ENCODE measurements around the gene ZNF330.
"Not testable (repeated sequence)": the region's sequence is repeated elsewhere in the genome, so short reads cannot be mapped to it uniquely, and the experiment has no call there.

ZNF330 gene

DNA sequence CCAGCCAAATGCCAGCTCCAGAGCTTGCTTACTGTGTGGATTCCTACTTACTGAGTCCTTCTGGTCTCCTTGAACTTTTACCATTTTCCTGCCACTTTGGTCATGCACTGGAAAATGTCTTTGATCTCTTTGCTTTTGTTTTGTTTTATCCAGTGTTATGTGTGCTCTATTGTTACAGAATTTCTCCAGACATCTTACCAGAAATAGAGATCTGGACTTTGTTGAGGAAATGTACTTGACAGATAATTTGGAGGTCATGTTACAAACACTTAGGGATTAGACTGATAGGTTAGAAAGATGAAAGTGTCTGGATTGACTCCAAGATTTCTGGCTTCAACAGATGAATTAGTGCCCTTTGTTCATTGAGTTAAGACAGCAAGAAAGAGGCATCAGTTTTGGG is 5.7 kb upstream of the ZNF330 start:
- TF ChIP-seq ZNF274 (IDR thresholded peaks at IDR 0.05; ENCODE audit: low read depth, low read length), result no peak
- H3K4me3 ChIP-seq (ENCODE audit: low read length), result no peak overlapping the region

- no peak overlapping the region for H3K4me3 ChIP-seq (ENCODE audit: low read length)
- no peak for TF ChIP-seq ZNF274 (IDR thresholded peaks at IDR 0.05; ENCODE audit: low read depth, low read length)
Observed at GRCh38 chr4:141216002-141216761, 4.5 kb upstream of the ZNF330 start.

- H3K4me3 ChIP-seq (ENCODE audit: low read length), result peak overlapping the region; percentile 93; the same call in 1 of the 2 replicates
- no peak for TF ChIP-seq ZNF274 (IDR thresholded peaks at IDR 0.05; ENCODE audit: low read depth, low read length)
Observed at GRCh38 chr4:141220271-141220670, 424 bp upstream of the ZNF330 start.

GRCh38 chr4:141223418-141223817 is 2.7 kb downstream of the ZNF330 start:
- no peak overlapping the region for H3K4me3 ChIP-seq (ENCODE audit: low read length)
- TF ChIP-seq ZNF274 (IDR thresholded peaks at IDR 0.05; ENCODE audit: low read depth, low read length), result no peak

GRCh38 chr4:141227280-141227679 is 6.6 kb downstream of the ZNF330 start:
- not testable (repeated sequence) for H3K4me3 ChIP-seq (ENCODE audit: low read length)

DNA sequence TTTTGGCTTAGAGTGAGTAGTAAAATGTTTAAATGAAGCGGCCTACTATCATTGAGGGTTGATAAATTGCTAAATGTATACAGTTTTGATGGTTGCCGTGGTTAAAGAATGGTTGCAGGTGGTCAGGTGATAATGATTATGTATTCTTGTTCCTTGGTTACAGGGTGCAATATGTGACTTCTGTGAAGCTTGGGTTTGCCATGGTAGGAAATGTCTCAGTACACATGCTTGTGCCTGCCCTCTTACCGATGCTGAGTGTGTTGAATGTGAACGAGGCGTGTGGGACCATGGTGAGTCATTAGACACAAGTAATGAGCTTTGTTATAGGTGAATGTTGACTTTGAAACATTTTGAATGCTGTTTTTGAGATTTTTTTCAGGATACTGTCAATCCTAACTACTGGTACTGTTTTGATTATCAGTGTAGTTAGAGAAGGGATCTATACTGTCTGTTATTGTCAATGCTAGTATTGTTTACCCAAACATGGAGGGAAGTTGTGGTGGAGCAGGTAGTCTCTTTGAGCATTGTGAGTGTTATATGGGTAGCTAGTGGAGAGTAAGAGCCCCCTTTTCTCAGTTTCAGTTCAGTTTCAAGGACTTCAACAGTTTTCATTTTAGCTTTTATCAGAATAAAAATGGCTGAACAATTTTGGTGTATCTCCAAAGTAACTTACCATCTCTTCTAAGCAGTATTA is 8.9 kb downstream of the ZNF330 start:
- H3K4me3 ChIP-seq (ENCODE audit: low read length), result no peak overlapping the region
- no peak for TF ChIP-seq ZNF274 (IDR thresholded peaks at IDR 0.05; ENCODE audit: low read depth, low read length)

GRCh38 chr4:141233673-141234072 is 13.0 kb downstream of the ZNF330 start:
- no peak for TF ChIP-seq ZNF274 (IDR thresholded peaks at IDR 0.05; ENCODE audit: low read depth, low read length)
- no peak overlapping the region for H3K4me3 ChIP-seq (ENCODE audit: low read length)

DNA sequence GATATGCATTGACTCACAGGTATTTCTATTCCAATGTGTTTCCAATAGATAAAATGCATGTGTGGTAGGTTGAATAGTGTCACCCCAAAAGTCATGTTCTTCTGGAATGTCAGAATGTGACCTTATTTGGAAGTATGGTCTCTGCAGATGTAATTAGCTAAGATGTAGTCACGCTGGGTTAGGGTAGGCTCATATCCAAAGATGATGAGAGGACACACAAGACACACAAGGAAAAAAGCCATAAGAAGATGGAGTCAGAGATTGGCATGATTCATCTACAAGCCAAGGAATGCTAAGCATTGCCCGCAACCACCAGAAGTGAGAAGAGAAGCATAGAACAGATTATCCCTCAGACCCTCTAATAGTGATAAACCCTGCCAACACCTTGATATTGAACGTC is 17.5 kb downstream of the ZNF330 start:
- H3K4me3 ChIP-seq (ENCODE audit: low read length), result no peak overlapping the region
- TF ChIP-seq ZNF274 (IDR thresholded peaks at IDR 0.05; ENCODE audit: low read depth, low read length), result no peak

- no peak overlapping the region for H3K4me3 ChIP-seq (ENCODE audit: low read length)
- no peak for TF ChIP-seq ZNF274 (IDR thresholded peaks at IDR 0.05; ENCODE audit: low read depth, low read length)
Observed at GRCh38 chr4:141240259-141240658, 19.6 kb downstream of the ZNF330 start.

DNA sequence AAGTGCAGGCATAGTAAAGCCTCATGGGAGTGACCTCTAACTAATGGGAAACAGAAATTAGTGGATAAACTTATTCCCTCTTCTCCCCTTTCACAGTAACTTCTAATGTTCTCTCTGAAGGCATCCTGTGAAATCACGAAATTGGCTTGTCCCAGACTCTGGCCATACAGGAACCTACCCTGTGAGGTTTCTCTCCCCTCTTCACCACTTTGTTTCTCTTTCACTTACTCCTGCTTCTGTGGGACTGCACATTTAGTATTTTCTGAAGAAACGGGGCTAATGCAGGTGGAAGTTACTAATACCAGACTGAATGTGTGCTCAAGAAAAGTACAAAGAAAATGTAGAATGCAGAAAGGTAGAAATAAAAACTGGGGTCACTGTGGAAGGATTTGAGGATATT is 20.0 kb downstream of the ZNF330 start:
- no peak overlapping the region for H3K4me3 ChIP-seq (ENCODE audit: low read length)
- no peak for TF ChIP-seq ZNF274 (IDR thresholded peaks at IDR 0.05; ENCODE audit: low read depth, low read length)

DNA sequence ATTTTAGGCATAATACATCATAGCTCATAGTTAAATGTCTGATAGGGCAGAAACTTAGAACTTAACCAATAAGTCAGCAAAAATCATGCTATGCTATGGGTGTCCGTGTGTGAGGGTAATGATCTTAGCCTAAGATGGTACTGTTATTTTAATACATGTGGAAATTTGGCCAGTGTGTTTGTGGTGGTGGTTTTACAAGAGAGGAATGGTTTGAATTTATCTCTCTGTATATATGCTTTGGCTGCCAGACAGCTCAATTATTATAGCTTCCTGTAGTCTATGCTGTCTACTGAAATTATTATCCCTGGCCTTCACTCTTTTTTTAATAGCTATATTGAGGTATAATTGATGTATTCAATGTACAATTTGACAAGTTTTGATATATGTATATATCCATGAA is 21.3 kb downstream of the ZNF330 start:
- H3K4me3 ChIP-seq (ENCODE audit: low read length), result no peak overlapping the region
- TF ChIP-seq ZNF274 (IDR thresholded peaks at IDR 0.05; ENCODE audit: low read depth, low read length), result no peak

GRCh38 chr4:141244419-141244818 is 23.7 kb downstream of the ZNF330 start:
- no peak for TF ChIP-seq ZNF274 (IDR thresholded peaks at IDR 0.05; ENCODE audit: low read depth, low read length)
- H3K4me3 ChIP-seq (ENCODE audit: low read length), result no peak overlapping the region

DNA sequence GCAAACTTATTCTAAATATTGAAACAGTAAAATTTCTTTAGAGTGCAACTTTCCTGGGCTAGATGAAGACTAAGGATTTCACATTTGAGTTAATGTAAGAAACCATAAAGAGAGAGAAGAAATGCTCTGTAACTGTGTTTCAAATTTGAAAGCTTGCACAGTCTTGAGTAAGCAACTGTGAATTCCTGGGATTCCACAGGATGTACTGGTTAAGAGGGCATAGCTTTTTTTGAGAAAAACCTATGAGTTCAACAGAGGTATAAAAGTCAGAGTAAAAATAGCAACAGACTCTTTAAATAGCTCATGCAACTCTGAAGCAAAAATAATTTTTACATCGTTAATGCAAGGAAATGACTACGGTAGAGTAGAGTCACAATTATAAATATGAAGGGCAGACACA is 25.5 kb downstream of the ZNF330 start:
- no peak for TF ChIP-seq ZNF274 (IDR thresholded peaks at IDR 0.05; ENCODE audit: low read depth, low read length)

GRCh38 chr4:141246683-141247429 is 26.2 kb downstream of the ZNF330 start:
- no peak overlapping the region for H3K4me3 ChIP-seq (ENCODE audit: low read length)
- TF ChIP-seq ZNF274 (IDR thresholded peaks at IDR 0.05; ENCODE audit: low read depth, low read length), result no peak

More for the DNA sequence above, 25.5 kb downstream of the ZNF330 start:
- H3K4me3 ChIP-seq (ENCODE audit: low read length), result no peak overlapping the region

DNA sequence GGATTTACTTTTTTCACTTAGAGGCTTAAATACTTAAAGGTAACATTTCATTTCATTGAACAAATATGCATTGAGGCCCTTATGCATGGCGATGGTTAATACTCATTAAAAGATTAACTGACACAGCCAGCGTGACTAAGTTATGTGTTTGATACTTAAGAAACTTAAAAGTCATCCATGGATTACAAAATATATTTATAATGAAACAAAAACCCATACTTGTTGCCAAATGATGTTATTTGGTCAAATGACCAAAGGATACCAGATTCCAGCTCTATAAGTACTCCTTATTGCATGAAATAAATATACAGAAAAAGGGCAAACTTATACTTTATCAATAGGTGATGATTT is 26.7 kb downstream of the ZNF330 start:
- no peak overlapping the region for H3K4me3 ChIP-seq (ENCODE audit: low read length)
- no peak for TF ChIP-seq ZNF274 (IDR thresholded peaks at IDR 0.05; ENCODE audit: low read depth, low read length)

Data from GM08714 (cell line).